GM03348 (cell line): ENCODE results near the gene TTLL4.

ENCODE experiments used
- DNase-seq: peaks from one replicate; pipeline ENCODE4 v3.0.0; 2012; ENCODE audit warnings: low spot score

TTLL4 gene, protein sequence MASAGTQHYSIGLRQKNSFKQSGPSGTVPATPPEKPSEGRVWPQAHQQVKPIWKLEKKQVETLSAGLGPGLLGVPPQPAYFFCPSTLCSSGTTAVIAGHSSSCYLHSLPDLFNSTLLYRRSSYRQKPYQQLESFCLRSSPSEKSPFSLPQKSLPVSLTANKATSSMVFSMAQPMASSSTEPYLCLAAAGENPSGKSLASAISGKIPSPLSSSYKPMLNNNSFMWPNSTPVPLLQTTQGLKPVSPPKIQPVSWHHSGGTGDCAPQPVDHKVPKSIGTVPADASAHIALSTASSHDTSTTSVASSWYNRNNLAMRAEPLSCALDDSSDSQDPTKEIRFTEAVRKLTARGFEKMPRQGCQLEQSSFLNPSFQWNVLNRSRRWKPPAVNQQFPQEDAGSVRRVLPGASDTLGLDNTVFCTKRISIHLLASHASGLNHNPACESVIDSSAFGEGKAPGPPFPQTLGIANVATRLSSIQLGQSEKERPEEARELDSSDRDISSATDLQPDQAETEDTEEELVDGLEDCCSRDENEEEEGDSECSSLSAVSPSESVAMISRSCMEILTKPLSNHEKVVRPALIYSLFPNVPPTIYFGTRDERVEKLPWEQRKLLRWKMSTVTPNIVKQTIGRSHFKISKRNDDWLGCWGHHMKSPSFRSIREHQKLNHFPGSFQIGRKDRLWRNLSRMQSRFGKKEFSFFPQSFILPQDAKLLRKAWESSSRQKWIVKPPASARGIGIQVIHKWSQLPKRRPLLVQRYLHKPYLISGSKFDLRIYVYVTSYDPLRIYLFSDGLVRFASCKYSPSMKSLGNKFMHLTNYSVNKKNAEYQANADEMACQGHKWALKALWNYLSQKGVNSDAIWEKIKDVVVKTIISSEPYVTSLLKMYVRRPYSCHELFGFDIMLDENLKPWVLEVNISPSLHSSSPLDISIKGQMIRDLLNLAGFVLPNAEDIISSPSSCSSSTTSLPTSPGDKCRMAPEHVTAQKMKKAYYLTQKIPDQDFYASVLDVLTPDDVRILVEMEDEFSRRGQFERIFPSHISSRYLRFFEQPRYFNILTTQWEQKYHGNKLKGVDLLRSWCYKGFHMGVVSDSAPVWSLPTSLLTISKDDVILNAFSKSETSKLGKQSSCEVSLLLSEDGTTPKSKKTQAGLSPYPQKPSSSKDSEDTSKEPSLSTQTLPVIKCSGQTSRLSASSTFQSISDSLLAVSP

DNA sequence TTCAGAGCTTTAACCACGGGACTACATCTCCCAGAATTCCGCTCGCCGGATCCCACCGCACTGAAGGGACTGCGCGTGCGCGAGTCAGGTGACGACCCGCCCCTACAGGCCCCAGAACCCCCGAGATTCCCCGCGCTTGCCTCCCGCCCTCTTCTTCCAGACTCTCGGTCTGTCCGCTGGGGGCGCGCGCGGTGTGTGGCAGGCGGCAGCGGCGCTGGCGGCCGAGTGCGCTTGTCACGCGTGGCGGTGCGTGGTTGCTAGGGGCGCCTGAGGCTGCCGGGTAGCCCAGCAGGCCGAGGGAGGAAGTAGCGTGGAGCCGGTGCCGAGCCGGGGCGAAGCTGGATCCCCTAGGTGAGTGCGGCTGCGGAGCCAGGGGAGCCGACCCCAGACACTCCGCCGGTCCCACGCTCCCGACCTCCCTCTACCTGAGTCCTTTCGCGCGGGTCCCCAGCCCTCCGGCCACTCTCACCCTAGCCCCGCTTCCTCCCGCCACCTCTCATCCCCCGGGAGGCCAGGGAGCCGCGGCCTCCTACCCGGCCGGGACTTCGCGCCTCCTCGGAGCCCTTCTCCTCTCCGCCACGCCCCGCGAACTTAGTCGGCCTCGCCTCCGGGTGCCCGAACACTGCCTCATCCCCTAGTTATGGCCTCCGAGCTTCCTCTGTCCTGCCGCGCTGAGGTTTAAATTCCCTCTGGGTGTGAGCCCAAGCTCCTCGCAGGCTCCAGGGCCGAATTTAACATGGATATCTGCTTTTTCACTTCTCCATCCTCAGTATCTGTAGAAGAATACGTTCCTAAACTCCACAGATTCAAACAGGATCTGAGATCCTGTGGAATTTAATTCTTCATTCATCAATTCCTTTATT is at the start of gene TTLL4:
Gene TTLL4, plus strand, starts transcription at position 149 of the 863 bp plus-strand sequence. CDS start 26,842 bp downstream, outside the sequence.
- DNase-seq: peak; percentile 100

DNA sequence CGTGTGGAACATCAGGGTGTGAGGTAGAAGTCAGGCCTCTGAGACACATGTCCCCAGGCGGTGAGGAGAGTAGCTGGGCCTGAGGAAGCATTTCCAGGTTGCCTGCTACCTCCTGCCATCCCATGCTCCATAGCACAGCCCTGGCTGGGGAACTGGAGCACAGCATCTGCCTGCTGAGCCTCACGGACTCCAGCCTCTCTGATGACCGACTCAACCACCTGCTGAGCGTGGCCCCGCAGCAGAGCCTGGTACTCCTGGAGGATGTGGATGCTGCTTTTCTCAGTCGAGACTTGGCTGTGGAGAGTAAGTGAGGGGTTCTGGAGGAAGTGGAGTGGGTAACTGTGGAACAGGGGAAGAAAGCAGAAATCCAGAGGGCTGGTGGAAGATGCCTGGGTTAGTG is 48.3 kb upstream of the TTLL4 start:
- no peak for DNase-seq

DNA sequence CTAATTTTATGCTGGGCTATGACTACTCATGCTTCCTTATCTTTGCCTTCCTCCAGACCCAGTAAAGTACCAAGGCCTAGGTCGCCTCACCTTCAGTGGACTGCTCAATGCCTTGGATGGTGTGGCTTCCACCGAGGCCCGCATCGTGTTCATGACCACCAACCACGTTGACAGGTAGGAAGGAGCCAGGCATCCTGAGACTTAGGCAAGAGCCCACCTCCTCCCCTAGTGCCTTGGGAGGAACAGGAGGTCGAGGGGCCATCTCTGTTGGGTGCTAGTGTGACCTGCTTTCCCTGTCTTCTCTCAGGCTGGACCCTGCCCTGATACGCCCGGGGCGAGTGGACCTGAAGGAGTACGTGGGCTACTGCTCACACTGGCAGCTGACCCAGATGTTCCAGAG is 47.8 kb upstream of the TTLL4 start:
- DNase-seq: no peak

DNA sequence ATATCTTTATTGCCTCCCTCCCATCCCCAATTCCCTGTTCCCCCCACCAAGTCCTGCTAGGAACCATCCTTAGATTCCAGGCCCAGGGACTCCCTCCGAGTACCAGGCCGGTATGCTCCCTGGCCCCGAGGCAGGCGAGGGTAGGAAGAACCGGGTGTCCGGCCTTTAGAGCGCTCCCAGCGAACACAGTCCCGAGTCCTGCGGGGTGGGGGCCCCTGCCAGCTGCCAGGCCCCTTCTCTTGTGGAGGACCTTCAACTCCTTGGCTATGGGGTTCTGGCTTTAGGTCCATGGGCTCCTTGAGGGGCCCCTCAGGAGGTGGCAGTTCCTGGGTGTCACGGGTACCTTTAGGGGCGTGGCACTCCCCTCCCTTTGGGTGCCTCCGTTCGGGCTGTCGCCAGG is 46.7 kb upstream of the TTLL4 start:
- DNase-seq: no peak

DNA sequence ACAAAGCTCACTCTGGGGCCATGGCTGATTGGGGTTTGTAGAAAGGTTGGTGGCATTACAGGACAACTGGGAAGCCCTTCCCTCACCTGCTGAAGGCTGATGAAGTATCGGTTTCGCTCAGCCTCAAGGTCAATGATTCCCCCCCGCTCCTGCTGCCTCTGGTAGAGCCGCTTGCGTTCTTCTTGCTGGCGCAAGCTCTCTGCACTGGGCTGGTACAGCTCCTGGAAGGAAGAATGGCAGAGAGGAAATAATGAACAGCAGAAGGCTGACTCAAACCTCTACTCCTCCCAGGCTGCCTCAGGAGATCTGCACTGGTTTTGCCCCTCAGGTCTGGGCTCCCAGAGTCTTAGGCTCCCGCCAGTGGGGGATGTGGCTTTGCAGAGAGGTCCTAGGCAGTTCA is 46.0 kb upstream of the TTLL4 start:
- no peak for DNase-seq

DNA sequence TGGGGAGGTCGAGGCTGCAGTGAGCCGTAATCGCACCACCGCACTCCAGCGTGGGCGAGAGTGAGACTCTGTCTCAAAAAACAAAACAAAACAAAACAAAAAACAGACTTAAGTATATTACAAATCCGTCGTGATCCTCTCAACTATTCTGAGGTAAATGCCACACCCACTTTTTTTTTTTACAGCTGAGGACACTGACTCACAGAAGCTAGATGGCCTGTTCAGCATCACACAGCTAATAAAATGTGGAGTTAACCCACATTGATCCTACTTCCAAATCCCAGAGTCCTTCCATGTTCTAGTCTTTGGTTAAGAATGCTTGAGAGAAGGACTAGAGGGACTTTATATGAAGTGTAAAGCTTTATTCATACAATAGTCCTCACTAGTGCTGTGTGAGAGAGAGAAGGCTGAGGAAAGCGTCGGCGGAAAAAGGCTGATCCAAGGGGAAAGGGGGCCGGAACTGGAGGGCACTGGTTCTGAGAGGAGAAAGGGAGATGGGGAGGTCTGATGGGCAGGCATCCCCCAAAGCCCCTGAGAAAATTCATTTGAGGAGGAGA is 39.5 kb upstream of the TTLL4 start:
- peak; percentile 24 for DNase-seq

DNA sequence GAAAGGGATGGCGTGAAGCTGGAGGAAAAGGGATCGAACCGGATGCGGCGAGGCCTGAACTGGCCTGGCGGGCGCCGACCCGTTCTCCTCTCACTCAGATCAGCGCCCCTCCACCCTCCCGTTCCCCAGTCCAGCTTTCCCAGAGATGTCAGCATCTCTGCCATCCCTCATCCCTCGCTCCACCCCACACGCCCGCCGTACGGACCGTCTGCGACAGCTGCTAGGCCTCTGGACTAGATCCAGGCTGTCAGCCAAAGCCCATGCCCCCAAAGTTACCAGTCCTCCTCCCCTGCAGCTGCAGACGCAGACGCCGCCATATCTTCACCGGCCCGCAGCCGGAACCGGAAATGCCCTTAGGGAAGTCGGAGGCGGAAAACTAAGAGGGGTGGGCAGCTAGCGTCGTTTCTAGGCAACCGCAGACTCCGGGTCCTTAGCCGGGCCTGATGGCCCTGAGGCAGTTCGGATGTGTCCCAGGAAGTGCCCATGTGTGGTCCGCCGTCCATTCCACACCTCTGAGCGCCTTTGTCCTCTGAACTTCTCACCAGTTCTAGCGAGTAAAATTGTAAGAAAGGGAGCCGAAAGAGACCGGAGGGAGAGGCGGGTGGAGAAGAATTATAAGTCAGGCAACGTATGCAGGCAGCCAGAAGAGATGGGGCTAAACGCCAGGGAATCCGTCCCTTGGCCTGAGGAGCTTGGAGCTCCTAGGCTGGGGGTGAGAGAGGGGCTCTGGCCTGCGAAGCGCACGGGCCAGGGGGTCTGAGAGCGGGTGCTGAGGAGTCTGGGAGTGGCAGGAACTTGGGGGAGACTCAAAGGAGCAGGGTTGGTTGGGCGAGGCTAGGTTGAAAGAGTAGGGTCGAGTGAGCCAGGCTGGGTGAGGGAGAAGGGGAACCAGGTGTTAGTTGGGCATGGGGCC is 38.7 kb upstream of the TTLL4 start, which contains the start of the genes RNF25 and STK36:
Gene RNF25, minus strand, starts transcription at position 349 of the 913 bp plus-strand sequence. Its CDS starts 32 bp downstream, at position 317.
Gene STK36, plus strand, starts transcription at position 433 of the 913 bp plus-strand sequence. CDS start 744 bp downstream, outside the sequence.
- peak; percentile 97 for DNase-seq

DNA sequence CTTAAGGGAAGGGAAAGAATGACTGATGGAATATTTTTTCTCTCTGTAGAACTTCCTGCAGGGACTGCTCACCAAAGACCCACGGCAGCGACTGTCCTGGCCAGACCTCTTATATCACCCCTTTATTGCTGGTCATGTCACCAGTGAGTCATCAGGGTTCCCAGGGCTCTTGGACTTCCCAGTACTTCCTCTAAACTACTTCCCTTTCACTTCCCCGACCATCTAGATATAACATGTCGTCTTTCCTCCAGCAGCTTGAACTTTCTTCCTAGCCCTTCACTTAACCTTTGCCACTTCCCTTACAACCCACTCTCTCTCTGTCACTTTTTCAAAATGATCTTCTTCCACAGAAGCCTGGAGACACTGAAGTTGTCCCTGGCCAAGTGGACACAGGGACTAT is 31.5 kb upstream of the TTLL4 start:
- no peak for DNase-seq

DNA sequence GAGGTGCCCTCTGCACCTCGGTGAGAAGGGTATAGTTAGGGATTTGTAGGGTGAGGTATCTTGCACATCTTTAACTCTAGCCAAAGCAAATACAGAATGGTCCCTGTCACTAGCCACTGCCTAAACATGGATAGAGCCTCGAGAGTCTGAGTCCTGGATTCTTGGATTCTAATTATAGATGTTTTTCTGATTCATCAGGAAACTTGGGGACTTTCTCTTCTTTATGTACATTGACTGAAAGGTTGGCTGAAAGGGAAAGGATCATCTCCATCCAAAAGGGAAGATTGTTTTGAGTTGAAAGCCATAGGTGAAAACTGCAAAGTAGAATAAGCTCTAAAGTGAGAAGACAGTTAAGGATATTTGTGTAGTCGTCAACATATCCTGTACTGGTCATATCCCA is 30.6 kb upstream of the TTLL4 start:
- DNase-seq: no peak

DNA sequence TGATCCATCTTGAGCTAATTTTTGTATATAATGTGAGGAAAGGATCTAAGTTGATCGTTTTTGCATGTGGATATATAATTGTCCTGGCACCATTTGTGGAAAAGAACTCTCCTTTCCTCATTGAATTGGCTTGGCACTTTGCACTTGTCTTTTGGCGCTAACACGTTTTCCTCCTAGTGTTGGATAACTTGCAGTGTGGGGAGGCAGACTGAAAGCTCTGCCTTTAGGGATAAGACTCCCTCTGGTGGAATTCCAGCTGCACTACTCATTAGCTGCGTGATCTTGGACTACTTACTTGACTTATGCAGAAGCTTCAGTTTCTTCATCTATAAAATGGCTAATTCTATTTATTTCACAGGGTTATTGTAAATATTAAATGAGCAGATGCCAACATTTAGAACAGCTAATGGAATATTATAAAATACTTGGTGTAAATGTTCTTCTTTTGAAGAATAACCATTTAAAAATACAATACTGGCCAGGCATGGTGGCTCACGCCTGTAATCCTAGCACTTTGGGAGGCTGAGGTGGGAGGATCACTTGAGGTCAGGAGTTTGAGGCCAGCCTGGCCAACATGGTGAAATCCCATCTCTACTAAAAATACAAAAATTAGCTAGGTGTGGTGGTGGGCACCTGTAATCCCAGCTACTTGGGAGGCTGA is 23.1 kb upstream of the TTLL4 start:
- peak; percentile 86 for DNase-seq

DNA sequence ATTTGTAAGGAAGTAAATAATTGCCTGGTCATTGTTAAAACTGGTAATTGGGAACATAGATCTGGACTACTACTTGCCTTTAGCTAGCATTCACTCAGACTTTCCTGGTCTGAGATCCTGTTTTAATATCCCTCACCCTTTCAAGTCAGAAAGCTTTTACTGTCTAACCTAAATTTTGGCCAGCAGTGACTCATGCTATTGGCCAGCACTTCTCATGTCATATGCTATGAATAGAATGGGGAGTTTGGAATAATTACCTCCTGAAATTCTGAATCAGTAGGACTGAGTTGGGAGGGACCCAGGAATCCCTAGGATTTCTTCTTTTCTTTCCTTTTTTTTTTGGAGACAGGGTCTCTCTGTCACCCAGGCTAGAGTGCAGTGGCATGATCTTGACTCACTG is 19.4 kb upstream of the TTLL4 start:
- peak; percentile 68 for DNase-seq

DNA sequence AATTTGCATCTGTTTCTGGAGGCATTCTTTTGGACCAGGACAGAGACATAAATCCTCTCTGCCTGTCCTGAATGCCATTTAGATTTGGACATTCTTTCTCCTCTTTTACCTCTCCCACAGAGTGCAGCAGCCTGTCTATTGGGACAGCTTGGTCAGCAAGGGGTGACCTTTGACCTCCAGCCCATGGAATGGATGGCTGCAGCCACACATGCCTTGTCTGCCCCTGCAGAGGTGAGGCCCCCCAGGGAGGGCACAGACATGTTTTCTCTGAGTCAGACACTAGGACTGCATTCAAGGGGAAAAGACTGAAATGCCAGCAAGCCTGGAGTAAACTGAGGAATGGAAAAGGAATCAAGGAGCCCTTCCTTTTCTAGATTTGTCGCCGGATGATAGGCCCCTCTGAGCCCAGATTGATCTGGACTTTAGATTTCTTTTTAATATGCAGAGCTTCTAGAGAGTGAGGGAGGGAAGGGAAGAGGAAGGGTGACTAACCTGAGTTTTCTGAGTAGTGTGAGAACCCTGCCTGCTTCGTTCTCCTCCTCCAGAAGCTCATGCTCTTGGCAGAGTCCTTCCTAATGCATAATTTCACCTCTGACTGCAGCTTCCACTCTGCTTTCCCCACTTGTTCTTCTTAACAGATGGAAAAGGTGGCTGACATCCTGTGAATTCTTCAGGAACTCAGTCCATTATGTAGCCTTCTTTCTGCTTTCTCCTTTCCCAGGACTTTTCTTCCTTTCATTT is 16.1 kb upstream of the TTLL4 start:
- no peak for DNase-seq

DNA sequence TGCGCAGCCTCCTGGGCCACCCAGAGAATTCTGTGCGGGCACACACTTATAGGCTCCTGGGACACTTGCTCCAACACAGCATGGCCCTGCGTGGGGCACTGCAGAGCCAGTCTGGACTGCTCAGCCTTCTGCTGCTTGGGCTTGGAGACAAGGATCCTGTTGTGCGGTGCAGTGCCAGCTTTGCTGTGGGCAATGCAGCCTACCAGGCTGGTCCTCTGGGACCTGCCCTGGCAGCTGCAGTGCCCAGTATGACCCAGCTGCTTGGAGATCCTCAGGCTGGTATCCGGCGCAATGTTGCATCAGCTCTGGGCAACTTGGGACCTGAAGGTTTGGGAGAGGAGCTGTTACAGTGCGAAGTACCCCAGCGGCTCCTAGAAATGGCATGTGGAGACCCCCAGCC is 11.8 kb upstream of the TTLL4 start:
- DNase-seq: no peak

DNA sequence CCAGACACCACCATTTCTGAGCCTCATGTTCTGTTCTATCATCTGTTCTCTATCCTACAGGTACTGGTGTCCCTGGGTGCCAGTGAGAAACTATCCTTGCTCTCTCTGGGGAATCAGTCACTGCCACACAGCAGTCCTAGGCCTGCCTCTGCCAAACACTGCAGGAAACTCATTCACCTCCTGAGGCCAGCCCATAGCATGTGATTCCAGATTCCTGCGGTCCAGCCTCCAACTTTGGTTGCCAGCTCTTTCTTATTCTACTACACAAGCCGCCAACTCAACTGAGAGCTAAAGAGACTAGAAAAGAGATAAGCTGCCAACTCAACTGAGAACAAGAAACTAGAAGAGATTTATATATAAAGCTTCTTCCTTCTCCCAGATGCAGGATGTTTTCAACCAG is 8.8 kb upstream of the TTLL4 start:
- DNase-seq: no peak

DNA sequence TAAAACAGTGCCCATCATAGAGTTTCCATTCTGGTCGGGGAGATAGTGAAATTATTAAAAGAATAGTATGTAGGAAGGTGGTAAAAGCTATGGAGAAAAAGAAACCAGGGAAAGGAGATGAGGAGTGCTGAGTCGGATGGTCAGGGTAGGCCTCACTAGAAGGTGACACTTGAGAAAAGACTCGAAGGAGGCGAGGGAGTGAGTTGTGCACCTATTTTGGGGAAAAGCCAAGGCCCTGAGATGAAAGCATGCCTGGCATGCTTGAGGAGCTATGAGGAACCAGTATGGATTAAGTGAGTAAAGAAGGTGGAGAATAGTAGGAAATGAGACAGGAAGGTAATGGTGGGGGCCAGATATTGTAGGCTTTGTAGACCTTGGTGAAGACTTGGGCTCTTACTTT is 7.3 kb upstream of the TTLL4 start:
- DNase-seq: no peak

DNA sequence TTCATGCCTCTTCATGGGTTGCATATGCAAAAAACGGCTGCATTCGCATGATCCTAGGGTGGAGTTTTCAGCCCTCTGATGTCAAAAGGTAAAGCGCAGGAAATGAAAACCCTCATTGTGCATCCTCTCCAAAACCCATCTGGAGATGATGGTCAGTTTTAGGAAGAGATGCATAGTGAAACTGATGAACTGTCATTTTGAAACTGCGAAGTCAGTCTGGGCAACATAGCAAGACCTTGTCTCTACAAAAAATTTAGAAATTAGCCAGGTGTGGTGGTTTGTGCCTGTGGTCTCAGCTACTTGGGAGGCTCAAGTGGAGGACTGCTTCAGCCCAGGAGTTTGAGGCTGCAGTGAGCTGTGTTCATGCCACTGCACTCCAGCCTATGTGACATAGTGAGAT is 2.5 kb upstream of the TTLL4 start:
- no peak for DNase-seq

DNA sequence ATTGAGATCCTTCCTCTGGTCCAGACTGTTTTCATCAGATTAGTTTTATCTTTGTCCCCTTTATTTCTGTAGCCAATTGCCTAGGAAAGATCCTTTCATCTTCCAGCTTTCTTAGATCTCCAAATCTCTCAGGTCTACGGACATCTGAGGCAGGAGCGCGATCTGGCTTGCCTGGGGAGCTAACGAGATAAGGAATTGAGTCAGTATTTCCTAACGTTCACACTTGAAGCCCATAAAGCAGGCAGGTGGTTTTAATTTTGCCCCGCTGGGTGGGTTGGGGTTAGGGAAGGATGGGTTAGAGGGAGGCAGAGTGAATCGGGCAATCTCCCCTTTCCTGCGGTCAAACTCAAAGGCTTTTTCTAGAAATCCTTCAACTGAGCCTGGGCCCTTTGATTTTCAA is 727 bp upstream of the TTLL4 start:
- no peak for DNase-seq

DNA sequence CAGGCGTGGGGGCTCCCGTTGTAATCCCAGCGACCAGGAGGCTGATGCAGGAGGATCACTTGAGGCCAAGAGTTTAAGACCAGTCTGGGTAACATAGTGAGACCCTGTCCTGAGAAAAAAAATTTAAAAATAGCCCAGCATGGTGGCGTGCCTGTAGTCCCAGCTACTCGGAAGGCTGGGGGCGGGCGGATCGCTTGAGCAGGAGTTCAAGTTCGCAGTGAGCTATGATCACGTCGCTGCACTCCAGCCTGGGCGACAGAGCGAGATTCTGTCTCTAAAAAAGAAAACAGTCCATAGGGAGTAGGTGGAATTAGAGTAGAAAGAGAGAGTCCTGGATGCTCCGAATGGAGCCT is 325 bp upstream of the TTLL4 start:
- DNase-seq: no peak

DNA sequence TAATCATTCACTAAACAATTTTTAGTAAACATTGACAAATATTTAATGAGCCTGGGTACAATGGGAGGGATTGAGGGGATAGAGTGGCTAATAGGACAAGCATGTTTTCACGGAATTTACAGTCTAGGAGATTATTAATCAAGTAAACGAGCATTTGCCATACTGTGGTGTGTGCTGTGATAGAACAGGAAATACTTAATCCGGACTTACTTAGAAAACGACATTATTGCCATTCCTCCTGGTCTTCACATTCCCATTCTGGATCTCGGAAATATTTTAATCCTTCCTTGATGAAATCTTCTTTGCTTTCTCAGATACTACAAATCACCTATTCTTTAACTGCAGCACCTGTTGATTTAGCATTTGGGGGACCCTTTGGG is 905 bp downstream of the TTLL4 start:
- peak; percentile 37 for DNase-seq
